ENCODE data around the gene HAPSTR1.

Gene HAPSTR1

GRCh38 chr16:9125658-9126505 is 34.4 kb downstream of the HAPSTR1 start:
- Histone ChIP-seq H3K4me2 (ENCODE audit: low read length) (no peak overlapping the region), H2BK15ac (replicated peaks; ENCODE audit: low read depth) (no peak overlapping the region), H3K36me3 (ENCODE audit: control insufficient read depth, insufficient read depth, low read length) (peaks cover 6% of the 10 kb centered on the region), H3K4me3 (ENCODE audit: low read length) (no peak overlapping the region), H3K27ac (ENCODE audit: low read depth, low read length) (no peak overlapping the region), H3K56ac (ENCODE audit: low read length) (no peak overlapping the region), H3K4ac (ENCODE audit: low read depth, low read length) (no peak overlapping the region), H3K79me2 (ENCODE audit: control insufficient read depth, insufficient read depth, low read length) (peaks cover 45% of the 10 kb centered on the region), H3K27me3 (ENCODE audit: insufficient read depth, low read length, poor library complexity) (no peaks in the 10 kb centered on the region), H3K18ac (ENCODE audit: low read length) (no peak overlapping the region), H2BK120ac (ENCODE audit: low read depth, low read length) (no peak overlapping the region), H3K23ac (ENCODE audit: low read length) (no peak overlapping the region), H2BK5ac (ENCODE audit: low read length) (no peak overlapping the region), H4K8ac (ENCODE audit: low read depth, low read length) (no peak overlapping the region), H3K79me1 (ENCODE audit: low read length) (peaks cover 34% of the 10 kb centered on the region), H3K4me1 (ENCODE audit: control insufficient read depth, low read depth, low read length) (no peaks in the 10 kb centered on the region), H3K9ac (ENCODE audit: low read length) (no peak overlapping the region), H4K5ac (ENCODE audit: low read length) (no peak overlapping the region), H2AK5ac (ENCODE audit: low read length) (no peak overlapping the region)
- no CpG with 5 or more reads among the region's 17 CpGs for WGBS (ENCODE audit: extremely low coverage, insufficient coverage, low lambda C conversion rate)
- no peak for DNase-seq

- Histone ChIP-seq H3K9ac (ENCODE audit: low read length) (no peak overlapping the region), H4K8ac (ENCODE audit: low read depth, low read length) (no peak overlapping the region), H3K4me1 (ENCODE audit: control insufficient read depth, low read depth, low read length) (no peaks in the 10 kb centered on the region), H3K56ac (ENCODE audit: low read length) (no peak overlapping the region), H3K4ac (ENCODE audit: low read depth, low read length) (no peak overlapping the region), H3K79me1 (ENCODE audit: low read length) (peaks cover 34% of the 10 kb centered on the region), H3K4me2 (ENCODE audit: low read length) (no peak overlapping the region), H3K4me3 (ENCODE audit: low read length) (no peak overlapping the region), H4K5ac (ENCODE audit: low read length) (no peak overlapping the region), H3K18ac (ENCODE audit: low read length) (no peak overlapping the region), H3K27me3 (ENCODE audit: insufficient read depth, low read length, poor library complexity) (no peaks in the 10 kb centered on the region), H2AK5ac (ENCODE audit: low read length) (no peak overlapping the region), H2BK120ac (ENCODE audit: low read depth, low read length) (no peak overlapping the region), H3K36me3 (ENCODE audit: control insufficient read depth, insufficient read depth, low read length) (peaks cover 5% of the 10 kb centered on the region), H2BK15ac (replicated peaks; ENCODE audit: low read depth) (no peak overlapping the region), H3K79me2 (ENCODE audit: control insufficient read depth, insufficient read depth, low read length) (peaks cover 42% of the 10 kb centered on the region), H3K27ac (ENCODE audit: low read depth, low read length) (no peak overlapping the region), H2BK5ac (ENCODE audit: low read length) (no peak overlapping the region), H3K23ac (ENCODE audit: low read length) (no peak overlapping the region)
- no peak for DNase-seq
- no CpG with 5 or more reads among the region's 2 CpGs for WGBS (ENCODE audit: extremely low coverage, insufficient coverage, low lambda C conversion rate)
Observed at GRCh38 chr16:9126609-9127008, 35.2 kb downstream of the HAPSTR1 start.

GRCh38 chr16:9128346-9129342 is 37.2 kb downstream of the HAPSTR1 start:
- H3K27me3 ChIP-seq (ENCODE audit: insufficient read depth, low read length, poor library complexity), result no peaks in the 10 kb centered on the region
- no peak overlapping the region for H2BK5ac ChIP-seq (ENCODE audit: low read length)
- H3K23ac ChIP-seq (ENCODE audit: low read length), result no peak overlapping the region
- H3K4me2 ChIP-seq (ENCODE audit: low read length), result no peak overlapping the region
- H3K9ac ChIP-seq (ENCODE audit: low read length), result no peak overlapping the region
- H3K79me2 ChIP-seq (ENCODE audit: control insufficient read depth, insufficient read depth, low read length), result peaks cover 25% of the 10 kb centered on the region
- peaks cover 23% of the 10 kb centered on the region for H3K79me1 ChIP-seq (ENCODE audit: low read length)
- WGBS (ENCODE audit: extremely low coverage, insufficient coverage, low lambda C conversion rate), result no CpG with 5 or more reads among the region's 14 CpGs
- H2BK15ac ChIP-seq (replicated peaks; ENCODE audit: low read depth), result no peak overlapping the region
- no peak overlapping the region for H3K27ac ChIP-seq (ENCODE audit: low read depth, low read length)
- no peak overlapping the region for H3K18ac ChIP-seq (ENCODE audit: low read length)
- H3K4me3 ChIP-seq (ENCODE audit: low read length), result no peak overlapping the region
- no peak overlapping the region for H3K4ac ChIP-seq (ENCODE audit: low read depth, low read length)
- H3K4me1 ChIP-seq (ENCODE audit: control insufficient read depth, low read depth, low read length), result no peaks in the 10 kb centered on the region
- no peak overlapping the region for H4K5ac ChIP-seq (ENCODE audit: low read length)
- peaks cover 2% of the 10 kb centered on the region for H3K36me3 ChIP-seq (ENCODE audit: control insufficient read depth, insufficient read depth, low read length)
- no peak overlapping the region for H2AK5ac ChIP-seq (ENCODE audit: low read length)
- no peak for DNase-seq
- no peak overlapping the region for H4K8ac ChIP-seq (ENCODE audit: low read depth, low read length)
- H3K56ac ChIP-seq (ENCODE audit: low read length), result no peak overlapping the region
- no peak overlapping the region for H2BK120ac ChIP-seq (ENCODE audit: low read depth, low read length)

- Histone ChIP-seq H2BK5ac (ENCODE audit: low read length) (no peak overlapping the region), H3K4me1 (ENCODE audit: control insufficient read depth, low read depth, low read length) (no peaks in the 10 kb centered on the region), H4K8ac (ENCODE audit: low read depth, low read length) (no peak overlapping the region), H2BK15ac (replicated peaks; ENCODE audit: low read depth) (no peak overlapping the region), H2BK120ac (ENCODE audit: low read depth, low read length) (no peak overlapping the region), H3K23ac (ENCODE audit: low read length) (no peak overlapping the region), H3K27ac (ENCODE audit: low read depth, low read length) (no peak overlapping the region), H4K5ac (ENCODE audit: low read length) (no peak overlapping the region), H3K4me2 (ENCODE audit: low read length) (no peak overlapping the region), H3K79me2 (ENCODE audit: control insufficient read depth, insufficient read depth, low read length) (no peaks in the 10 kb centered on the region), H3K56ac (ENCODE audit: low read length) (no peak overlapping the region), H3K9ac (ENCODE audit: low read length) (no peak overlapping the region), H3K27me3 (ENCODE audit: insufficient read depth, low read length, poor library complexity) (no peaks in the 10 kb centered on the region), H3K4ac (ENCODE audit: low read depth, low read length) (no peak overlapping the region), H3K4me3 (ENCODE audit: low read length) (no peak overlapping the region), H3K36me3 (ENCODE audit: control insufficient read depth, insufficient read depth, low read length) (no peaks in the 10 kb centered on the region), H3K79me1 (ENCODE audit: low read length) (peaks cover 3% of the 10 kb centered on the region), H3K18ac (ENCODE audit: low read length) (no peak overlapping the region), H2AK5ac (ENCODE audit: low read length) (no peak overlapping the region)
- no CpG with 5 or more reads among the region's 5 CpGs for WGBS (ENCODE audit: extremely low coverage, insufficient coverage, low lambda C conversion rate)
- no peak for DNase-seq
Observed at GRCh38 chr16:9134306-9134705, 42.9 kb downstream of the HAPSTR1 start.

GRCh38 chr16:9134739-9135138 is 43.3 kb downstream of the HAPSTR1 start:
- DNase-seq, result peak; percentile 82
- H3K56ac ChIP-seq (ENCODE audit: low read length), result no peak overlapping the region

More at GRCh38 chr16:9134739-9135138, 43.3 kb downstream of the HAPSTR1 start:
- H4K8ac ChIP-seq (ENCODE audit: low read depth, low read length), result no peak overlapping the region
- no peak overlapping the region for H3K27ac ChIP-seq (ENCODE audit: low read depth, low read length)
- H3K79me1 ChIP-seq (ENCODE audit: low read length), result peaks cover 3% of the 10 kb centered on the region
- no peak overlapping the region for H3K23ac ChIP-seq (ENCODE audit: low read length)
- no peaks in the 10 kb centered on the region for H3K27me3 ChIP-seq (ENCODE audit: insufficient read depth, low read length, poor library complexity)
- H3K4me1 ChIP-seq (ENCODE audit: control insufficient read depth, low read depth, low read length), result no peaks in the 10 kb centered on the region
- no peaks in the 10 kb centered on the region for H3K79me2 ChIP-seq (ENCODE audit: control insufficient read depth, insufficient read depth, low read length)
- H3K4ac ChIP-seq (ENCODE audit: low read depth, low read length), result no peak overlapping the region
- no peak overlapping the region for H2BK120ac ChIP-seq (ENCODE audit: low read depth, low read length)
- no peak overlapping the region for H2AK5ac ChIP-seq (ENCODE audit: low read length)
- H3K4me2 ChIP-seq (ENCODE audit: low read length), result no peak overlapping the region
- no peaks in the 10 kb centered on the region for H3K36me3 ChIP-seq (ENCODE audit: control insufficient read depth, insufficient read depth, low read length)
- no CpG with 5 or more reads among the region's 5 CpGs for WGBS (ENCODE audit: extremely low coverage, insufficient coverage, low lambda C conversion rate)
- H2BK15ac ChIP-seq (replicated peaks; ENCODE audit: low read depth), result no peak overlapping the region
- H4K5ac ChIP-seq (ENCODE audit: low read length), result no peak overlapping the region
- no peak overlapping the region for H3K18ac ChIP-seq (ENCODE audit: low read length)
- no peak overlapping the region for H3K9ac ChIP-seq (ENCODE audit: low read length)
- H2BK5ac ChIP-seq (ENCODE audit: low read length), result no peak overlapping the region
- H3K4me3 ChIP-seq (ENCODE audit: low read length), result no peak overlapping the region
